Measurements from ENCODE around the gene MCL1.

DNA sequence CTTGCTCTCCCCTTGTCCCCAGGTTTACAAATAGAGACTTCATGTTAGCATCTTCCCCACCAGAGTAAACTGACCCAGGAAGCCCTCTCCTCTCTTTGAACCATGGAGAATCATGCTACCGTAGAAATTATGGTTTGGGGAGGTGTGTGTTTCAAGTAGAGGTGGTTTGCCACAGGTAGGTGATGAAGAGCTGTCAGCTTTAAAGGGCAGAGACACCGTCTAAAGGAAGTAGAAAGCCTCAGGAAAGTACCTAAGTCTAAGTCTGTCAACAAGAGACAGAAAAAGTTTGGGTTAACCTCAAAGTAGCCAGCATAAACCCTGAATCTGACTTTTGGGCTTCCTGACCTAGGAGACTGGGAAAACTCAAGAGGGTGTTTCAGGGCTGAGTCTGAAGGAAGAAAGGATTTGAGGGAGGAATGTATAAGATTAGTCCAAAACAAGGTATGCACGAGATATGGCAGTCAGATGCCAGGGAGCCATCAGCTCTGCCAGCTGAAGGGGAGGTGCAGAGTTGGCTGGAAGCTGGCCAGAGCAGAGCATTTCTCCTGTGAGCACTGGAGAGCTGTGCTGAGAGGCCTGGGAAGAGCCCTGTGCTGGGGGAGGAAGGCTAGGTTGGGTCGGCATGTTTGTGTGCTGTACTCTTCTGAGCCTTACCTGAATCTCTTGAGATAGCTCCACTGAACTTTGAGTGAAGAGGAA lies 15.9 kb downstream of the MCL1 start:
- no peak for TF ChIP-seq GABPA (IDR thresholded peaks at IDR 0.05; ENCODE audit: low read depth, low read length)
- TF ChIP-seq GABPA (CRISPR knock-in tag; IDR thresholded peaks at IDR 0.05; ENCODE audit: low read depth) = no peak
- TF ChIP-seq, protein P1, sequence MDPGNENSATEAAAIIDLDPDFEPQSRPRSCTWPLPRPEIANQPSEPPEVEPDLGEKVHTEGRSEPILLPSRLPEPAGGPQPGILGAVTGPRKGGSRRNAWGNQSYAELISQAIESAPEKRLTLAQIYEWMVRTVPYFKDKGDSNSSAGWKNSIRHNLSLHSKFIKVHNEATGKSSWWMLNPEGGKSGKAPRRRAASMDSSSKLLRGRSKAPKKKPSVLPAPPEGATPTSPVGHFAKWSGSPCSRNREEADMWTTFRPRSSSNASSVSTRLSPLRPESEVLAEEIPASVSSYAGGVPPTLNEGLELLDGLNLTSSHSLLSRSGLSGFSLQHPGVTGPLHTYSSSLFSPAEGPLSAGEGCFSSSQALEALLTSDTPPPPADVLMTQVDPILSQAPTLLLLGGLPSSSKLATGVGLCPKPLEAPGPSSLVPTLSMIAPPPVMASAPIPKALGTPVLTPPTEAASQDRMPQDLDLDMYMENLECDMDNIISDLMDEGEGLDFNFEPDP (CRISPR knock-in tag; conservative IDR thresholded peaks at IDR 0.05) = no peak
- no peak for TF ChIP-seq PHB2 (IDR thresholded peaks at IDR 0.05; ENCODE audit: partially characterized antibody)
- no peak for TF ChIP-seq POLR2A (IDR thresholded peaks at IDR 0.05; ENCODE audit: insufficient read depth in 1 of 2, low read depth in 2 of 2, low read length in 2 of 2)
- TF ChIP-seq MED13 (CRISPR knock-in tag; IDR thresholded peaks at IDR 0.05) = no peak
- no peak for TF ChIP-seq JUN (CRISPR knock-in tag; IDR thresholded peaks at IDR 0.05)
- no peak for TF ChIP-seq ZNF335 (CRISPR knock-in tag; IDR thresholded peaks at IDR 0.05)
- no peak for TF ChIP-seq ZNF318 (CRISPR knock-in tag; IDR thresholded peaks at IDR 0.05)
